T-cell (primary cell): ENCODE results near the gene FRZB. TPM values are rescaled to one million over a fixed set of nuclear protein-coding genes. Genes with fewer than 3 reads are reported as not detected.

Experiments
- ATAC-seq, 4 experiments: fragments of 200-7000 bp in 3 of 4; fragments of 150-1000 bp in 1 of 4; cut with Tn5 transposase; replicated peaks in 1 of 4; 1 replicate in 3 of 4; 2 replicates in 1 of 4; pipeline ENCODE4 v1.10.0; 2021; ENCODE audit warnings: moderate library complexity in 3 of 4, mild to moderate bottlenecking in 2 of 4, moderate number of reproducible peaks in 1 of 4
- CTCF ChIA-PET, 2 donors: fragments of 300-600 bp; sonication (Branson Sonifier 250); formaldehyde crosslinking; loops; one replicate each; lab custom pipeline; 2022; ENCODE audit warnings: antibody characterized with exemption in 2 of 2; lab: Charles Lee
- POLR2A ChIA-PET, 2 donors: fragments of 300-600 bp; sonication (Branson Sonifier 250); formaldehyde crosslinking; loops; one replicate each; lab custom pipeline; 2022; ENCODE audit warnings: antibody characterized with exemption in 2 of 2; lab: Charles Lee
- DNase-seq, 35 experiments: peaks; one replicate each; pipeline versions ENCODE4 v3.0.0 to v3.0.0-alpha.2; 2013 to 2023
- H3K27ac ChIP-seq: one replicate; pipeline ENCODE4 v1.5.1; 2013; ENCODE audit warnings: low read length
- H3K27me3 ChIP-seq, 2 experiments: replicated peaks in 1 of 2; 1 replicate in 1 of 2; 2 replicates in 1 of 2; pipeline versions ENCODE4 v1.6.1 to v1.7.0; 2013; ENCODE audit warnings: low read length in 1 of 2, mixed read lengths in 1 of 2; ENCODE audit not compliant: control insufficient read depth in 2 of 2, insufficient read depth in 2 of 2; ENCODE audit errors: extremely low read depth in 1 of 2
- H3K36me3 ChIP-seq, 2 donors: 1 replicate in 1 of 2; 2 replicates in 1 of 2; pipeline versions ENCODE4 v1.6.1 to v1.7.0; 2013; ENCODE audit warnings: low read length in 1 of 2; ENCODE audit not compliant: control insufficient read depth in 2 of 2, insufficient read depth in 1 of 2; ENCODE audit errors: extremely low read depth in 1 of 2
- H3K4me1 ChIP-seq, 2 experiments: 1 replicate in 1 of 2; 2 replicates in 1 of 2; pipeline versions ENCODE4 v1.6.1 to v1.7.0; 2013; ENCODE audit warnings: low read length in 2 of 2, mixed read lengths in 1 of 2; ENCODE audit not compliant: insufficient read depth in 2 of 2, control insufficient read depth in 1 of 2; ENCODE audit errors: extremely low read depth in 1 of 2
- H3K4me3 ChIP-seq, 2 donors: 1 replicate in 1 of 2; 2 replicates in 1 of 2; pipeline versions ENCODE4 v1.5.1 to v1.7.0; 2013; ENCODE audit warnings: mild to moderate bottlenecking in 2 of 2, low read length in 1 of 2, moderate library complexity in 1 of 2; ENCODE audit not compliant: control insufficient read depth in 1 of 2; ENCODE audit errors: extremely low read depth in 1 of 2
- H3K9me3 ChIP-seq: 2 replicates; pipeline ENCODE4 v1.7.0; 2013
- H3K27ac Mint-ChIP-seq, 2 donors: one replicate each; pipeline ENCODE4 v1.8.0; 2020 to 2021; ENCODE audit warnings: mild to moderate bottlenecking in 2 of 2, mixed read lengths in 2 of 2
- H3K27me3 Mint-ChIP-seq, 2 donors: one replicate each; pipeline ENCODE4 v1.8.0; 2021 to 2022; ENCODE audit warnings: mixed read lengths in 2 of 2
- H3K36me3 Mint-ChIP-seq: one replicate; pipeline ENCODE4 v1.8.0; 2021; ENCODE audit warnings: mixed read lengths
- H3K4me1 Mint-ChIP-seq, 3 donors: one replicate each; pipeline ENCODE4 v1.8.0; 2020 to 2022; ENCODE audit warnings: mixed read lengths in 3 of 3, mild to moderate bottlenecking in 1 of 3
- H3K4me3 Mint-ChIP-seq, 3 donors: one replicate each; pipeline ENCODE4 v1.8.0; 2020 to 2022; ENCODE audit warnings: mild to moderate bottlenecking in 3 of 3, mixed read lengths in 3 of 3, moderate library complexity in 3 of 3
- H3K9me3 Mint-ChIP-seq, 3 donors: one replicate each; pipeline ENCODE4 v1.8.0; 2020 to 2022; ENCODE audit warnings: mixed read lengths in 3 of 3
- WGBS: methylation state at CpG from one replicate; pipeline ENCODE4 v1.1.5; 2013; ENCODE audit warnings: missing lambda C conversion rate; ENCODE audit not compliant: insufficient coverage; 5-methylcytosine and 5-hydroxymethylcytosine counted together
- total RNA-seq, 35 experiments: library from RNA in 6 of 35; stranded (reverse) in 6 of 35; fragments of 120-200 nt in 1 of 35; gene quantifications; one replicate each; pipeline versions ENCODE4 v1.2.1 to v1.2.4 and lab custom pipeline; 2013 to 2026

Gene FRZB
- total RNA-seq, 5 donors from 2014 or later (not counting 1 experiment from before 2014, with no cell fraction given) = 0.06 to 0.15 (median 0.07) TPM; not detected in 2

- Mint-ChIP-seq H3K4me1 (peaks cover 4 to 7% (median 5%) of the 10 kb centered on the region in 3 donors), H3K27ac (no peak overlapping the region), H3K4me3 (no peak overlapping the region), H3K9me3 (peaks cover 0 to 9% (median 0%) of the 10 kb centered on the region in 3 donors), H3K36me3 (no peaks in the 10 kb centered on the region), H3K27me3 (peaks cover 29 to 38% of the 10 kb centered on the region in 2 donors)
- Histone ChIP-seq H3K27ac (no peak overlapping the region), H3K4me3 (no peak overlapping the region), H3K4me1 (peaks cover 0 to under 1% of the 10 kb centered on the region in 2 experiments), H3K27me3 (peaks cover 0 to 4% of the 10 kb centered on the region in 2 experiments), H3K9me3 (no peaks in the 10 kb centered on the region), H3K36me3 (no peaks in the 10 kb centered on the region)
- no peak for ATAC-seq
- no peak for DNase-seq
- WGBS = no CpG with 5 or more reads among the region's 2 CpGs
- ChIA-PET CTCF (no interaction called here), POLR2A (no interaction called here)
Observed at GRCh38 chr2:182860858-182861257, 5.6 kb downstream of the FRZB start.

- DNase-seq (no peak), ATAC-seq (no peak)
- Histone ChIP-seq H3K36me3 (no peaks in the 10 kb centered on the region), H3K27ac (no peak overlapping the region), H3K4me3 (no peak overlapping the region), H3K4me1 (no peaks in the 10 kb centered on the region), H3K27me3 (no peaks in the 10 kb centered on the region), H3K9me3 (no peaks in the 10 kb centered on the region)
- Mint-ChIP-seq H3K36me3 (no peaks in the 10 kb centered on the region), H3K4me3 (no peak overlapping the region), H3K27me3 (peaks cover 21 to 25% of the 10 kb centered on the region in 2 donors), H3K9me3 (peaks cover 0 to 9% (median 0%) of the 10 kb centered on the region in 3 donors), H3K27ac (no peak overlapping the region), H3K4me1 (no peaks in the 10 kb centered on the region)
- ChIA-PET POLR2A (no interaction called here), CTCF (interaction anchor here in 1 of 2 donors (1.0 kb wide), 1 partner anchor 10 kb away, joined by 4 read pairs; no protein-coding TSS in a partner anchor)
- no CpG with 5 or more reads among the region's 3 CpGs for WGBS
Observed at GRCh38 chr2:182858671-182859070, 7.8 kb downstream of the FRZB start.

- Histone ChIP-seq H3K9me3 (no peaks in the 10 kb centered on the region), H3K36me3 (no peaks in the 10 kb centered on the region), H3K27ac (no peak overlapping the region), H3K4me3 (no peak overlapping the region), H3K4me1 (no peaks in the 10 kb centered on the region), H3K27me3 (no peaks in the 10 kb centered on the region)
- Mint-ChIP-seq H3K27ac (no peak overlapping the region), H3K36me3 (no peaks in the 10 kb centered on the region), H3K27me3 (peaks cover 22 to 25% of the 10 kb centered on the region in 2 donors), H3K9me3 (peaks cover 0 to 9% (median 0%) of the 10 kb centered on the region in 3 donors), H3K4me3 (no peak overlapping the region), H3K4me1 (no peaks in the 10 kb centered on the region)
- ATAC-seq (no peak), DNase-seq (no peak)
- ChIA-PET POLR2A (no interaction called here), CTCF (interaction anchor here in 1 of 2 donors (0.6 kb wide), 1 partner anchor 9 kb away, joined by 3 read pairs; no protein-coding TSS in a partner anchor)
- WGBS = no CpG with 5 or more reads among the region's 2 CpGs
Observed at GRCh38 chr2:182855376-182855775, 11.1 kb downstream of the FRZB start.

GRCh38 chr2:182854375-182855105 is 11.9 kb downstream of the FRZB start:
- no peaks in the 10 kb centered on the region for H3K27me3 ChIP-seq
- H3K9me3 ChIP-seq = no peaks in the 10 kb centered on the region
- Mint-ChIP-seq H3K27ac (no peak overlapping the region), H3K36me3 (no peaks in the 10 kb centered on the region), H3K4me3 (no peak overlapping the region), H3K4me1 (no peaks in the 10 kb centered on the region), H3K9me3 (peaks cover 0 to 9% (median 0%) of the 10 kb centered on the region in 3 donors), H3K27me3 (peaks cover 25 to 26% of the 10 kb centered on the region in 2 donors)
- ATAC-seq = no peak
- CTCF ChIA-PET = no interaction called here
- no peak overlapping the region for H3K4me3 ChIP-seq
- DNase-seq = no peak
- no peak overlapping the region for H3K27ac ChIP-seq
- H3K4me1 ChIP-seq = no peaks in the 10 kb centered on the region
- POLR2A ChIA-PET = no interaction called here
- 70% methylated on average over 3 of the region's 5 CpGs for WGBS
- H3K36me3 ChIP-seq = no peaks in the 10 kb centered on the region

- CTCF ChIA-PET = no interaction called here
- WGBS = no CpG with 5 or more reads among the region's 1 CpG
- no peak for ATAC-seq
- H3K4me1 Mint-ChIP-seq = no peaks in the 10 kb centered on the region
- POLR2A ChIA-PET = no interaction called here
- DNase-seq = no peak
- Histone ChIP-seq H3K4me1 (no peaks in the 10 kb centered on the region), H3K27me3 (no peaks in the 10 kb centered on the region), H3K4me3 (no peak overlapping the region), H3K27ac (no peak overlapping the region), H3K36me3 (no peaks in the 10 kb centered on the region), H3K9me3 (no peaks in the 10 kb centered on the region)
- peaks cover 0 to 9% (median 0%) of the 10 kb centered on the region in 3 donors for H3K9me3 Mint-ChIP-seq
- peaks cover 24 to 28% of the 10 kb centered on the region in 2 donors for H3K27me3 Mint-ChIP-seq
- no peak overlapping the region for H3K4me3 Mint-ChIP-seq
- no peak overlapping the region for H3K27ac Mint-ChIP-seq
- H3K36me3 Mint-ChIP-seq = no peaks in the 10 kb centered on the region
Observed at GRCh38 chr2:182852801-182853200, 13.6 kb downstream of the FRZB start.

GRCh38 chr2:182852090-182852489 is 14.3 kb downstream of the FRZB start:
- peaks cover 21 to 35% of the 10 kb centered on the region in 2 donors for H3K27me3 Mint-ChIP-seq
- H3K9me3 ChIP-seq = no peaks in the 10 kb centered on the region
- POLR2A ChIA-PET = no interaction called here
- H3K4me3 Mint-ChIP-seq = no peak overlapping the region
- H3K36me3 Mint-ChIP-seq = no peaks in the 10 kb centered on the region
- no peaks in the 10 kb centered on the region for H3K36me3 ChIP-seq
- no peaks in the 10 kb centered on the region for H3K4me1 Mint-ChIP-seq
- no peak overlapping the region for H3K27ac ChIP-seq
- ATAC-seq = no peak
- no CpG with 5 or more reads among the region's 1 CpG for WGBS
- H3K4me3 ChIP-seq = no peak overlapping the region
- H3K9me3 Mint-ChIP-seq = peaks cover 0 to 4% (median 0%) of the 10 kb centered on the region in 3 donors
- CTCF ChIA-PET = no interaction called here
- no peaks in the 10 kb centered on the region for H3K27me3 ChIP-seq
- no peak overlapping the region for H3K27ac Mint-ChIP-seq
- H3K4me1 ChIP-seq = no peaks in the 10 kb centered on the region
- no peak for DNase-seq
